ENCODE results near the gene RPS13. TPM values are rescaled to one million over a fixed set of nuclear protein-coding genes. Genes with fewer than 3 reads are reported as not detected.

The RPS13 gene
- total and polyA plus RNA-seq, 9 of the 15 experiments (the other 6 are each of a cell fraction or from before 2014, with no cell fraction given), result 1,267 to 3,714 (median 1,762) TPM

DNA sequence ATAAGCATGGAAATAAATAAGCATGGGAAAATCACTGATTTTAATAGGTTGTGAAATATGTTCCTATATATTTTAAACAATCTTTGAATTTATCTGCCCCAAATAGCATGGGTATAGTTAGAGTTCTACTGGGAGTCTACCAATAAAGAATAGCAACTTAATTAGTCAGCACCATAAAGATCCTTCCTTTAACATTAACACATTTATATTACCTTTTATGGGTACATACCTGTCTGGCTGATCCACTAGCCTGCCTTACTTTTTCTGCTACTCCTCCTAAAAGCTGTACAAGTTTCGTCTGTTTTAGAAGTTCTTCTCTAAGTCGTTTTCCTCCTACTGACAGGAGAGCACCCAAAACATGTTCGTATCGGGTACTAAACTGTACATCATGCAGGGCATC, 39.8 kb upstream of the RPS13 start (continued):
- TF ChIP-seq JUN (IDR thresholded peaks at IDR 0.05; ENCODE audit: borderline replicate concordance, low read depth, low read length) (no peak), JUN (CRISPR knock-in tag; IDR thresholded peaks at IDR 0.05; ENCODE audit: borderline replicate concordance) (no peak), CREM (IDR thresholded peaks at IDR 0.05; ENCODE audit: low read depth) (no peak), TCFL5 (CRISPR knock-in tag; conservative IDR thresholded peaks at IDR 0.05) (no peak), GATAD2B (IDR thresholded peaks at IDR 0.05; ENCODE audit: borderline replicate concordance) (no peak), HOXB6 (CRISPR knock-in tag; IDR thresholded peaks at IDR 0.05; ENCODE audit: borderline replicate concordance) (no peak), FOXK1 (CRISPR knock-in tag; IDR thresholded peaks at IDR 0.05; ENCODE audit: borderline replicate concordance) (no peak), ARID2 (IDR thresholded peaks at IDR 0.05) (no peak)
- TF ChIP-seq, protein P1, sequence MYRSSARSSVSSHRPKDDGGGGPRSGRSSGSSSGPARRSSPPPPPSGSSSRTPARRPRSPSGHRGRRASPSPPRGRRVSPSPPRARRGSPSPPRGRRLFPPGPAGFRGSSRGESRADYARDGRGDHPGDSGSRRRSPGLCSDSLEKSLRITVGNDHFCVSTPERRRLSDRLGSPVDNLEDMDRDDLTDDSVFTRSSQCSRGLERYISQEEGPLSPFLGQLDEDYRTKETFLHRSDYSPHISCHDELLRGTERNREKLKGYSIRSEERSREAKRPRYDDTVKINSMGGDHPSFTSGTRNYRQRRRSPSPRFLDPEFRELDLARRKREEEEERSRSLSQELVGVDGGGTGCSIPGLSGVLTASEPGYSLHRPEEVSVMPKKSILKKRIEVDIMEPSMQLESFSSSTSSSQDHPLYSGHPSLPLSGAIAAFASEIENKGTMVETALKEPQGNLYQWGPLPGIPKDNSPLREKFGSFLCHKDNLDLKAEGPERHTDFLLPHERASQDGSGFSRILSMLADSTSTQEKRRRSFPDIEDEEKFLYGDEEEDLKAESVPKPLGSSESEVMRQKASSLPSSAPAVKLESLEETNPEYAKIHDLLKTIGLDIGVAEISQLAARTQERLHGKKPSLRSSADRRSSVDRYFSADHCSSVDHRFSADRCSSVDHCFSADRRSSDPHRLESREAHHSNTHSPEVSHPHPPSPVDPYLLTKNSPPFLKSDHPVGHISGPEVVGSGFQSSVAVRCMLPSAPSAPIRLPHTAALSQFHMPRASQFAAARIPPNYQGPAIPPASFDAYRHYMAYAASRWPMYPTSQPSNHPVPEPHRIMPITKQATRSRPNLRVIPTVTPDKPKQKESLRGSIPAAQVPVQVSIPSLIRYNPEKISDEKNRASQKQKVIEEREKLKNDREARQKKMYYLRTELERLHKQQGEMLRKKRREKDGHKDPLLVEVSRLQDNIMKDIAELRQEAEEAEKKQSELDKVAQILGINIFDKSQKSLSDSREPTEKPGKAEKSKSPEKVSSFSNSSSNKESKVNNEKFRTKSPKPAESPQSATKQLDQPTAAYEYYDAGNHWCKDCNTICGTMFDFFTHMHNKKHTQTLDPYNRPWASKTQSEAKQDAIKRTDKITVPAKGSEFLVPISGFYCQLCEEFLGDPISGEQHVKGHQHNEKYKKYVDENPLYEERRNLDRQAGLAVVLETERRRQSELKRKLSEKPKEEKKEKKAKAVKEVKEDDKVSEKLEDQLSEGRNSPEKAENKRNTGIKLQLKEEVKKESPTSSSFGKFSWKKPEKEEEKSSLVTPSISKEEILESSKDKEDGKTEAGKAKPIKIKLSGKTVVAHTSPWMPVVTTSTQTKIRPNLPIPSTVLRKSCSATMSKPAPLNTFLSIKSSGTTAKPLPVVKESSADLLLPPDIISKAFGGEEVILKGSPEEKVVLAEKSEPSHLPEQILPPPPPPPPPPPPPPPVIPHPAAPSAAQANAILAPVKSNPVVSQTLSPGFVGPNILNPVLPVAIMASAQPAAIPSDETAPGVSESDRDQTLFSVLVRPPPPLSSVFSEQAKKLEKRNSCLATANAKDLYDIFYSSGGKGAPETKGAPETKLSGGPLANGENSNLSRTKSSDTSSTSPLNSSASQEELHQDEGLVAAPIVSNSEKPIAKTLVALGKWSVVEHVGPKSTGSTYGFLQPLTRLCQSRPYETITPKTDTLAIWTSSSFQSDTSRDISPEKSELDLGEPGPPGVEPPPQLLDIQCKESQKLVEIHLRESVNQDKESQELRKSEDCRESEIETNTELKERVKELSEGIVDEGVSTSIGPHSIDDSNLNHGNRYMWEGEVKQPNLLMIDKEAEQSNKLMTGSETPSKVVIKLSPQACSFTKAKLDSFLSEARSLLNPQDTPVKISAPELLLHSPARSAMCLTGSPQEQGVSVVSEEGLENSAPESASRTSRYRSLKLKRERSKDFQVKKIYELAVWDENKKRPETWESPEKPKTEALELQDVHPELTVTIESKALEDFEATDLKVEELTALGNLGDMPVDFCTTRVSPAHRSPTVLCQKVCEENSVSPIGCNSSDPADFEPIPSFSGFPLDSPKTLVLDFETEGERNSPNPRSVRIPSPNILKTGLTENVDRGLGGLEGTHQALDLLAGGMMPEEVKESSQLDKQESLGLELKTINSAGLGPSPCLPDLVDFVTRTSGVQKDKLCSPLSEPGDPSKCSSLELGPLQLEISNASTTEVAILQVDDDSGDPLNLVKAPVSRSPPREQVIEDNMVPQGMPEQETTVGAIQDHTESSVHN (IDR thresholded peaks at IDR 0.05; ENCODE audit: borderline replicate concordance in 1 of 2, low read depth in 1 of 2), result no peak
- TF ChIP-seq, protein P2, sequence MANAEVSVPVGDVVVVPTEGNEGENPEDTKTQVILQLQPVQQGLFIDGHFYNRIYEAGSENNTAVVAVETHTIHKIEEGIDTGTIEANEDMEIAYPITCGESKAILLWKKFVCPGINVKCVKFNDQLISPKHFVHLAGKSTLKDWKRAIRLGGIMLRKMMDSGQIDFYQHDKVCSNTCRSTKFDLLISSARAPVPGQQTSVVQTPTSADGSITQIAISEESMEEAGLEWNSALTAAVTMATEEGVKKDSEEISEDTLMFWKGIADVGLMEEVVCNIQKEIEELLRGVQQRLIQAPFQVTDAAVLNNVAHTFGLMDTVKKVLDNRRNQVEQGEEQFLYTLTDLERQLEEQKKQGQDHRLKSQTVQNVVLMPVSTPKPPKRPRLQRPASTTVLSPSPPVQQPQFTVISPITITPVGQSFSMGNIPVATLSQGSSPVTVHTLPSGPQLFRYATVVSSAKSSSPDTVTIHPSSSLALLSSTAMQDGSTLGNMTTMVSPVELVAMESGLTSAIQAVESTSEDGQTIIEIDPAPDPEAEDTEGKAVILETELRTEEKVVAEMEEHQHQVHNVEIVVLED (CRISPR knock-in tag; IDR thresholded peaks at IDR 0.05), result no peak
